GM19238 (cell line): Measurements from ENCODE around the gene TREML4.

Experiments
- DNase-seq: peaks from one replicate; pipeline ENCODE4 v3.0.0; 2011; ENCODE audit warnings: low spot score; ENCODE audit not compliant: insufficient read length

Gene TREML4

DNA sequence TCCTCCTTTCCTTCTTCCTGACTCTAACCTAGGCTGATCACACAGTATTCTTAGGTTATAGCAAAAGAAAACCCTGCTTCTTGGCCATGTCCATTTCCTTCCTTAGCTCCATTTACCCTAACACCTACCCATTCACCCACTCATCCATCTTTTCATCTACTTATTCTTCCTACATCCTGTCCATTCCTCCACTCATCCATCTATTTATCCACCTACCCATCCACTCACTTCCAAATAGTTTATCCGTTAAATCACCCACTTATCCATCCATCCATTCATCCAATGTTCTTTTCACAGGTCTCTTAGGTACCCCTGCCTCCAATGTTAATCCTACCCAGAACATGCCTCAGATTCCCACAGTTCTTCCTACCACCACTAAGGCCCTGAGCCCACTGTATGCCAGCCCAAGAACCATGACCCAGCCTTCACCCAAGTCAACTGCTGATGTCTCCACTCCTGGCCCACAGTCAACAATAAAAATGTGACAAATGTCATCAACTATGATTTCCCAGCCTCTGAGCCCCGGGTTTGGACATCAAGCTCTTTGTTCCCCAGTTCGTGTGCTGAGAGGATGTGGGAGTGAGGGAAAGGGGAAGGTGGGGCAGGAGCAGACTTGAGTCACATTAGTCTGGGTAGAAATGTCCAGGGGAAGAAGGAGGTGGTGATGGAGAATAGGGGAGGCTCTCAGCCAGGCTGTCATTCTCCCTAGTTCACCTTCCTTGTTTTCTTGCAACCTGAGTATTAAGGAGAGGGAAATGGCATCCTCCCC is 24.4 kb downstream of the TREML4 start:
- no peak for DNase-seq

GRCh38 chr6:41255110-41255509 is 27.0 kb downstream of the TREML4 start:
- DNase-seq, result no peak

DNA sequence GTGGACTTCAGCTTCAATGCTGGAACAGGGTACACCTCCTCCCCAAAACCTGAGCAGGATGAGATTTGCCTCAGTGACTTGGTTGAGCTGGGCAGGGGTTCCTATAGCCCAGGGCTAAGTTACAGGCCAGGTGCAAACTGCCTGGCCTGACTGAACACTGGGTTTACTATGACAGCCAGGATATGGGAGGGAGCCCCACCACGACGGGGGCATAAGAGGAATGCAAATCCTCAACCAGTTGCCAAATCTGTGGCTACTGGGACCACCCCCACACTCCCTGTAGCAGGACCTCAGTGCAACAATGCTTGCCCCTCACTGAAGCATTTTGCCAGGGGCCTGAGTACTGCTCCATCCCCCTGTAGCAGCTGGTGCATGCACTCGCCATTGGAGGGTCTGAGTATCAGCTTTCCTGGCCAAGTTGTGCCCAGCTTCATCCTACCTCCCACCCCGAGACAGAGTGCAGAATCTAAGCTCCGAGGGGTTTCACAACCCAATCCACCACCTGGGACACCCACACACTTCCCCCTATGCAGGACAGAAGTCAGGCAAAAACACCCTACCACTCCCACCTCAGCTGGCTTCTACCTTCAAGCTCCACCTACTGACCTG is 27.6 kb downstream of the TREML4 start:
- DNase-seq, result no peak

DNA sequence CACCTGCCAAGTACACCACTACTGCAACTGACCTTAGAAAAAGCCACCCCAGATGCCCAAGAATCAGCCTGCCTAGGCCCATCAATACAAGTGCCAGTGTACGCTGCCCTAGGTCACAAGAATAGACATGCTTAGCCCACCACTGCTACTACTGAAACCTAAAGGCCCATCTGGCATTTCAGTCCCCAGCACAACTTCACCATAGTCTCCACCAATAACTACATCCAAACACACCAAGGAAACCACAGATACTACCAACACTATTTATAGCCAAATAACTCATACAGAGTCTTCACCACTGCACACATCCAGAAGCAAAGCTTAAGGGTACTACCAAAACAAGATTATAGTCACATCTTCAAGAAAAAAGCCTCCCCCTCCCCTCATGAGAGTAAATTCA is 28.2 kb downstream of the TREML4 start:
- no peak for DNase-seq

DNA sequence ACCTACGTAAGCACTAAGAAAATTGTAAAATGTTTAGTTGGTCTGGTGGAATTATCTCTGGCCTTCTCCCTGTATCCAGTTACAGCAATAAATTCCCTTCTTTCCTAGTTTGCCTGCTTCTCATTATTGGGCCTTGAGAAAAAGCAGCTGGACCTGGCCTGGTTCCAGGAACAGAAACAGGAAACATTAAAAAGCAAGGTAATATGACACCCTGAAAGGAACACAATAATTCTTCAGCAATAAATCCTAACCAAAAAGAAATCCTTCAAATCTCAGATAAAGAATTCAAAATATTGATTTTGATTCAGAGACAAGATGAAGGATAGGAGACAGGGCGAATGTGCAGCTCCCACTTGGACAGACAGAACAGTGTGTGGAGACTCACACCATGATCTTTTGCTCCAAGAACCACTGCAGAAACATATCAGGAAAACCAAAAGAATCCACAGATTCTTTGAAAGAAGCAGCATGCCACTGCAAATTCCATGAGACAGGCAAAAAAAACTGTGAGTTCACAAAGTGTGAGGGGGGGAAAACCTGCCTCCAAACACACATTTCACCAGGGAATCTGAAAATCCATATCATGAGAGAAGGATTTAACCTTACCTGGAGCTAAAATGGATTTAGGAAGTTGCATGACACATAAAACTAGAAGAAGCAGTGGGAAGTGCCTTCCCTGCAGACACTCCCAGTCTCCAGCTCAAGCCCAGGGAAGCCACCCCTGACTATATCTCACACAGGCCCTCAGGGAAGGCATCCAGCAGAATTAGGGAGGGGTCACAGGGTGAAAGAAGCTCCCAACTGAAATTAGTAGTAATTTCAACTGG is 29.4 kb downstream of the TREML4 start:
- DNase-seq, result no peak

GRCh38 chr6:41258196-41258493 is 30.0 kb downstream of the TREML4 start:
- DNase-seq, result no peak

DNA sequence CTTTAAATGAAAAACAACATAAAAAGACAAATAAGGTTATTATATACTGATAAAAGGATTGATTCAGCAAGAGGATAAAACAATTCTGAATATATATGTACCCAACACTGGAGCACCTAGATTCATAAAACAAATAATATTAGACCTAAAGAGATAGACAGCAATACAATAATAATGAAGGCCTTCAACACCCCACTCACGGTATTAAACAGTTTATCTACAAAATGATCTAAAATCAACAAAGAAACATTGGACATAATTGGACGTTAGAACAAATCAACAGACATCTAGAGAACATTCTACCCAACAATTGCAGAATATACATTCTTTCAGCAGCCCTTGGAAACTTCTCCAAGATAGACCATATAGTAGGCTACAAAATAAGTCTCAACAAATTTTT is 34.3 kb downstream of the TREML4 start:
- DNase-seq, result no peak

- DNase-seq, result no peak
Measured at GRCh38 chr6:41263267-41263666, 35.1 kb downstream of the TREML4 start.

DNA sequence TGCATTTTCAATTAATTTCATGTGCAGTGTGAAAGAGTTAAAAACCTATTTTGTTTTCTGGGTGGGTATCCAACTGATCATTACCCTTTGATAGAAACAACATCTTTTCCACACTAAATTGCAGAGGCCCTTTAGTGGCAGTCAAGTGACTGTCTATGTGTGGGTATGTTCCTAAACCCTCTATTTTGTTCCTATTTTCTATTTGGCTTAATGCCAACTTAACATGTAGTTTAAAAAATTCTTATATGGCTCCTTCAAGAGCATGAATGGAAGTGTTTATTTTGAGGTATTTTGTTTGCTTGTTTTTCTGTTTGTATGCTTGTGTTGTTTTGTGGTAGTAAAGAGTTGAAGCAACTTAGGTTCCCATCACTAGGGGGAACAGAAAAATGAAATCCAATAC is 38.4 kb downstream of the TREML4 start:
- no peak for DNase-seq

- no peak for DNase-seq
Measured at GRCh38 chr6:41268478-41268877, 40.3 kb downstream of the TREML4 start.

GRCh38 chr6:41269166-41269565 is 41.0 kb downstream of the TREML4 start:
- no peak for DNase-seq

DNA sequence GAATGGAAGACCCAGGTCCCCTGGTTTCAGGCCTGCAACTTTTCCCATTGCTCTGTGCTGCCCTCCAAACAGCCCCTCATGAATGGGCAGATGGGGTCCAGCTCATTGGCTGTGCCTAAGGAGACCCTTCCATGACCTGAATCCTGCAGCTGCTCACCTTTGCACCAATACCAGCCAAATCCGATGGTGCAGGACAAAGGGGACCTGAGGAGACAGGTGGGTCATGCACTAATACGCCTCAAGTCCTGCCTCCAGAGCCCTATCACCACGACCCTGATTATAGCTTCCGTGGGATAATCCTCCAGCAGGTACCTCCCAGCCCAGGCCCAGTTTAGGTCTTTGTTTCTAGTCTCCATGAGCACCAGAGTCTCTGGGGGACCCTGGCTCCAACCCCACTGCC is 41.6 kb downstream of the TREML4 start:
- no peak for DNase-seq

DNA sequence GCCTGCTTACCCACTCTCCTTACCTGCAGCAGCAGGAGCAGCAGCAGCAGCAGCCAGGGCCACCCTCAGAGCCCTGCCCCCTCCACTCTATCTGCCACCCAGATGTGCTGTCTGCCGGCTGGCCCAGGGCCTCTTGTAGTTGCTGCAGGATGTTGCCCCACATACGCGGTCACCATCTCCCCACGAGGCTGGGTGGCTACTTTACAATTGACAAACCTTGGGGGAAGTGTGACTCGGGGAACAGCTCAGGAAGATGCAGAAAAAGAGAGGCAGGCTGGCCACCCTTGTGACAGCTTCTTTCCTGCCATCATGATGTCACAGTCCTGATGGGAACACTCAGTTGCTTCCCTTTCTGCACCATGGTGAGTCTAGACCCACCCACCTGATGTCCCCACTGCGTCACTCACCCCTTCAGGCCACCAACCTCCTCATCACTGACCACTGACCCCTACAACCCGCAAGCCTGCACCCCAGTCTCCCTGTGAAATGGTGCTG is 43.8 kb downstream of the TREML4 start:
- DNase-seq, result no peak

DNA sequence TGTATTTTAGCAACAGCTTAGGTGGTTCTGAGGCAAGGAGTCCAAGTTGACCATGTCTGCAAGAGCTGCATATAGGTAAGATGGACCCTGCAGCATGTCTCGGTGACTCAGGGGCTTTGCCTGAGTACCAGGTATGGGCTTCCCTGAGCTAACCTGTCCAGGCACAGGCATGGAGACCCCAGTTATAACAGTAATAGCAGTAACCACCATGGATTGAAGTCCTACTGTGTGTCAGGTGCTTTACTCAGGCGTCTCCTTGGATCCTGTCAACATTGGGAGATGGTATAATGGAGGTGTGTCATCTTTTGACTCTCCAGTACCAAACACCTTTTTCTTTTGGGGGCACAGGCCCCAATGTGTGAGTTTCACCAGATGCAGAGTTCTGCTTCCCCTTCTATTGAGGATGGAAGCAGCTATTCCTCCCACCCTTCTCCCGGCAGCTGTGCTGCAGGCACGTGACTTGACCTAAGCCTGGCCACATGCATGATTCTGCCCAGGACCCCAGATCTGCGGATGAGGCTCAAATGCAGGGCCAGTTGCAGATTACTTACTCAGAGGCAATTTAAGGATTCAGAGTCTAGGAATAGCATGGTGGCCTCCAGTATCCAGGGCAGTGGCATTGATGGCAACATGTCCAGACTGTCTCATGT is 44.6 kb downstream of the TREML4 start:
- DNase-seq, result no peak

- DNase-seq, result no peak
Measured at GRCh38 chr6:41273714-41274113, 45.6 kb downstream of the TREML4 start.

DNA sequence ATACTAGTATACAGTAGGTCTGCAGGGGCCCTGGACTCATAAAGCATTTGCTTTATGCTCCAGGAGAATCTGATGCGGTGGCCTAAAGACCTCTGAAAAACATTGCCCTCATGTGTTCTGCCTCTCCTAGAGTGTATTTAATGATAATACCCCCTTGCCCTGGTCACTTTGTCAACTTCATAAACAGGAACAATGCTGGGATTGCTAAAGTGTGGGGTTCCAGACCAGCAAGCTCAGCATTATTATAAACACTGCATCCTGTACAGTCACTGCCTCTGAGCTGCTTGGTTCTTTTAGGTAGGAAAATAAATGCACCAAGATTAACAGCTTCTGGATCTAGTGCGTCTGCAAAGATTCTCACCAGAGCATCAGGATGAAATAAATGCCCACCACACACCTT is 46.1 kb downstream of the TREML4 start:
- DNase-seq, result no peak

DNA sequence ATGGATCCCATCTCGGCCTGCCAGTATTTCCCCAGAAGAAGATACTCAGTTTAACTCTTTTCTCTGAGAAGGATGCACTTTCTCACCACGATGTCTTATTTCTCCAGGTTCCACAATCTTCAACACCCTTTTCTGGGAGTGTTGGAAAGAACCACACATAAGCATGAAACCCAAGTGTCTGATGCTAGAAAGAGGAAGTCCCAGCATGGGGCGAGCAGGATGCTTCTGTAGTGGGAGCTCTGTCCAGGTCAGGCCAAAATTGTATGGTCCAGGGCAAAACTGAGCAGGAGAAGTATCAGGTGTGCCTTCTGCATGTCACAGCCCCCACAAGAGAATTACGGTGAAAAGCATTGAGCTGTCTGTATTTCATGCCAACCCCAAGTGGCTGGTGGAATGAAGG is 47.3 kb downstream of the TREML4 start:
- DNase-seq, result no peak

DNA sequence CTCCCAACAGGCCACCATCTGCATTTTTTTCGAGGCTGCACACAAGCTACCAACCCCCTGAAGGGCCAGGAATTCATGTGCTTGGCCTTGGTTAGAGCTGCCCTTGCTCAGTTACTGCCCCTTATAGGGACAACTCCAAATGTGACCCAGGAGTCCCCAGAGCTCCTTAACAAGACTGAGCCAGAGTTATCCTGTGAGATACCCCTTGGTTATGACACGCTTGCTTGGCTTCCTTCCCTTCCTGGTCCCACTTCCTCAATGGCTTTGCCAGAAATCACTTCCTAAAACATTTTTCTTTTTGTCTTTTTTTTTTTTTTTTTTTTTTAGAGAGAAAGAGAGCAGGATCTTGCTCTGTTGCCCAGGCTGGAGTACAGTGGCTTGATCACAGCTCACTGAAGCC is 49.5 kb downstream of the TREML4 start:
- DNase-seq, result no peak

- peak; percentile 26 for DNase-seq
Measured at GRCh38 chr6:41278699-41279405, 50.7 kb downstream of the TREML4 start.

- DNase-seq, result no peak
Measured at GRCh38 chr6:41280381-41281057, 52.4 kb downstream of the TREML4 start.

GRCh38 chr6:41283600-41283999 is 55.5 kb downstream of the TREML4 start:
- DNase-seq, result no peak
